Activated CD8-positive, alpha-beta memory T cell treated with anti-CD3 and anti-CD28 coated beads, Interleukin-2, amount 10 ng/mL, durations not matched to agents 7 days and 5 days (primary cell): Measurements from ENCODE around the gene COA1. TPM values are rescaled to one million over a fixed set of nuclear protein-coding genes. Genes with fewer than 3 reads are reported as not detected.
"Not testable (repeated sequence)": the region's sequence is repeated elsewhere in the genome, so short reads cannot be mapped to it uniquely, and the experiment has no call there.

ENCODE experiments used
- ATAC-seq: fragments of 150-1000 bp; cut with Tn5 transposase; one replicate; pipeline ENCODE4 v1.10.0; 2021; ENCODE audit warnings: moderate library complexity
- CTCF ChIA-PET: fragments of 350-600 bp; sonication (Branson Sonifier 250); formaldehyde crosslinking; loops from one replicate; lab custom pipeline; 2021; ENCODE audit warnings: antibody characterized with exemption; lab: Charles Lee
- DNase-seq: peaks from one replicate; pipeline ENCODE4 v3.0.0-alpha.2; 2020
- H3K27ac Mint-ChIP-seq: one replicate; pipeline ENCODE4 v1.8.0; 2021; ENCODE audit warnings: mild to moderate bottlenecking, mixed read lengths
- H3K27me3 Mint-ChIP-seq: one replicate; pipeline ENCODE4 v1.8.0; 2021; ENCODE audit warnings: mixed read lengths
- H3K36me3 Mint-ChIP-seq: one replicate; pipeline ENCODE4 v1.8.0; 2021; ENCODE audit warnings: mild to moderate bottlenecking, mixed read lengths
- H3K4me1 Mint-ChIP-seq: one replicate; pipeline ENCODE4 v1.8.0; 2021; ENCODE audit warnings: mixed read lengths
- H3K4me3 Mint-ChIP-seq: one replicate; pipeline ENCODE4 v1.8.0; 2021; ENCODE audit warnings: mild to moderate bottlenecking, moderate library complexity, mixed read lengths
- H3K9me3 Mint-ChIP-seq: one replicate; pipeline ENCODE4 v1.8.0; 2022; ENCODE audit warnings: low read depth, mixed read lengths
- total RNA-seq, 2 experiments: library from RNA; stranded (reverse); gene quantifications; one replicate each; pipeline ENCODE4 v1.2.3, GENCODE V29; 2021

Gene COA1
- total RNA-seq, 2 experiments from 2014 or later = 66.7 to 73.0 TPM

GRCh38 chr7:43691611-43692010 is 37.7 kb downstream of the COA1 start:
- ATAC-seq = no peak
- CTCF ChIA-PET = interaction anchor here (1.6 to 4.6 kb wide), 2 partner anchors 8 to 109 kb away, joined by 5 to 24 read pairs; partner anchors contain the start of gene STK17A
- H3K36me3 Mint-ChIP-seq = peaks cover 28% of the 10 kb centered on the region
- H3K27me3 Mint-ChIP-seq = no peaks in the 10 kb centered on the region
- peaks cover 17% of the 10 kb centered on the region for H3K4me1 Mint-ChIP-seq
- H3K4me3 Mint-ChIP-seq = no peak overlapping the region
- H3K27ac Mint-ChIP-seq = no peak overlapping the region
- H3K9me3 Mint-ChIP-seq = peaks cover 8% of the 10 kb centered on the region
- DNase-seq = no peak

GRCh38 chr7:43689115-43689514 is 40.2 kb downstream of the COA1 start:
- peaks cover 19% of the 10 kb centered on the region for H3K4me1 Mint-ChIP-seq
- CTCF ChIA-PET = interaction anchor here (0.6 to 2.2 kb wide), 4 partner anchors 9 to 107 kb away, joined by 3 to 13 read pairs (median 5); partner anchors contain the start of gene STK17A

GRCh38 chr7:43687866-43688265 is 41.5 kb downstream of the COA1 start:
- CTCF ChIA-PET = interaction anchor here (0.6 to 2.3 kb wide), 4 partner anchors 10 to 105 kb away, joined by 3 to 13 read pairs (median 9); partner anchors contain the start of gene STK17A
- H3K4me1 Mint-ChIP-seq = peaks cover 19% of the 10 kb centered on the region

More at GRCh38 chr7:43689115-43689514, 40.2 kb downstream of the COA1 start:
- H3K27ac Mint-ChIP-seq = no peak overlapping the region
- H3K36me3 Mint-ChIP-seq = peaks cover 37% of the 10 kb centered on the region
- H3K4me3 Mint-ChIP-seq = no peak overlapping the region
- ATAC-seq (no peak), DNase-seq (no peak)
- H3K9me3 Mint-ChIP-seq = peaks cover 8% of the 10 kb centered on the region
- no peaks in the 10 kb centered on the region for H3K27me3 Mint-ChIP-seq

GRCh38 chr7:43686991-43687390 is 42.3 kb downstream of the COA1 start:
- H3K9me3 Mint-ChIP-seq = peaks cover 8% of the 10 kb centered on the region
- CTCF ChIA-PET = interaction anchor here (0.7 to 2.3 kb wide), 4 partner anchors 11 to 155 kb away, joined by 3 to 13 read pairs (median 6); partner anchors contain the start of gene STK17A
- H3K27ac Mint-ChIP-seq = no peak overlapping the region
- H3K4me3 Mint-ChIP-seq = no peak overlapping the region
- no peak for ATAC-seq
- H3K4me1 Mint-ChIP-seq = peaks cover 23% of the 10 kb centered on the region
- H3K27me3 Mint-ChIP-seq = no peaks in the 10 kb centered on the region
- no peak for DNase-seq
- peaks cover 37% of the 10 kb centered on the region for H3K36me3 Mint-ChIP-seq

More at GRCh38 chr7:43687866-43688265, 41.5 kb downstream of the COA1 start:
- not testable (repeated sequence) for H3K9me3 Mint-ChIP-seq, H3K27ac Mint-ChIP-seq, H3K4me3 Mint-ChIP-seq, ATAC-seq, DNase-seq, H3K27me3 Mint-ChIP-seq
- peaks cover 39% of the 10 kb centered on the region for H3K36me3 Mint-ChIP-seq

GRCh38 chr7:43680736-43681135 is 48.6 kb downstream of the COA1 start:
- Mint-ChIP-seq H3K4me3 (no peak overlapping the region), H3K9me3 (no peaks in the 10 kb centered on the region), H3K27me3 (no peaks in the 10 kb centered on the region), H3K27ac (no peak overlapping the region), H3K36me3 (peaks cover 26% of the 10 kb centered on the region), H3K4me1 (peaks cover 32% of the 10 kb centered on the region)
- ATAC-seq = no peak
- no peak for DNase-seq
- CTCF ChIA-PET = interaction anchor here (1.0 kb wide), 1 partner anchor 36 kb away, joined by 3 read pairs; no protein-coding TSS in a partner anchor

GRCh38 chr7:43679210-43680068 is 49.9 kb downstream of the COA1 start:
- peaks cover 4% of the 10 kb centered on the region for H3K9me3 Mint-ChIP-seq

GRCh38 chr7:43678315-43678714 is 51.0 kb downstream of the COA1 start:
- CTCF ChIA-PET = interaction anchor here (0.7 to 1.9 kb wide), 3 partner anchors 10 to 96 kb away, joined by 3 to 7 read pairs (median 4); partner anchors contain the start of gene STK17A
- peak overlapping the region; percentile 32 for H3K27ac Mint-ChIP-seq
- DNase-seq (no peak), ATAC-seq (peak; percentile 60)
- H3K4me1 Mint-ChIP-seq = peaks cover 45% of the 10 kb centered on the region
- peak overlapping the region; percentile 12 for H3K4me3 Mint-ChIP-seq
- H3K9me3 Mint-ChIP-seq = peaks cover 7% of the 10 kb centered on the region
- no peaks in the 10 kb centered on the region for H3K27me3 Mint-ChIP-seq
- H3K36me3 Mint-ChIP-seq = peaks cover 32% of the 10 kb centered on the region

More at GRCh38 chr7:43679210-43680068, 49.9 kb downstream of the COA1 start:
- Mint-ChIP-seq H3K4me1 (peaks cover 37% of the 10 kb centered on the region), H3K27ac (peak overlapping the region; percentile 29), H3K36me3 (peaks cover 24% of the 10 kb centered on the region), H3K27me3 (no peaks in the 10 kb centered on the region), H3K4me3 (no peak overlapping the region)
- CTCF ChIA-PET = interaction anchor here (0.5 to 1.2 kb wide), 4 partner anchors 20 to 97 kb away, joined by 3 to 5 read pairs (median 3); partner anchors contain the start of gene STK17A
- ATAC-seq = peak; percentile 45
- no peak for DNase-seq

GRCh38 chr7:43677864-43678263 is 51.5 kb downstream of the COA1 start:
- Mint-ChIP-seq H3K4me3 (no peak overlapping the region), H3K36me3 (peaks cover 37% of the 10 kb centered on the region), H3K4me1 (peaks cover 48% of the 10 kb centered on the region), H3K27ac (no peak overlapping the region), H3K9me3 (peaks cover 10% of the 10 kb centered on the region), H3K27me3 (no peaks in the 10 kb centered on the region)
- ATAC-seq (peak; percentile 53), DNase-seq (no peak)
- CTCF ChIA-PET = interaction anchor here (0.7 to 1.9 kb wide), 3 partner anchors 10 to 95 kb away, joined by 3 to 7 read pairs (median 4); partner anchors contain the start of gene STK17A

- Mint-ChIP-seq H3K9me3 (peaks cover 21% of the 10 kb centered on the region), H3K4me3 (no peak overlapping the region), H3K27me3 (no peaks in the 10 kb centered on the region), H3K4me1 (peaks cover 56% of the 10 kb centered on the region), H3K36me3 (peaks cover 52% of the 10 kb centered on the region), H3K27ac (no peak overlapping the region)
- CTCF ChIA-PET = interaction anchor here (0.8 to 1.1 kb wide), 3 partner anchors 25 to 92 kb away, joined by 3 to 8 read pairs (median 3); partner anchors contain the start of gene STK17A
- ATAC-seq = no peak
- DNase-seq = no peak
Measured at GRCh38 chr7:43674559-43675436, 54.5 kb downstream of the COA1 start.

- Mint-ChIP-seq H3K9me3 (peaks cover 21% of the 10 kb centered on the region), H3K36me3 (peaks cover 56% of the 10 kb centered on the region), H3K4me1 (peaks cover 55% of the 10 kb centered on the region)
- not testable (repeated sequence) for DNase-seq, ATAC-seq, H3K27ac Mint-ChIP-seq, H3K27me3 Mint-ChIP-seq, H3K4me3 Mint-ChIP-seq
- CTCF ChIA-PET = interaction anchor here (0.8 to 1.1 kb wide), 3 partner anchors 23 to 91 kb away, joined by 3 to 8 read pairs (median 3); partner anchors contain the start of gene STK17A
Measured at GRCh38 chr7:43673243-43673976, 55.9 kb downstream of the COA1 start.

GRCh38 chr7:43671521-43671920 is 57.8 kb downstream of the COA1 start:
- no peak overlapping the region for H3K4me3 Mint-ChIP-seq
- H3K27ac Mint-ChIP-seq = peak overlapping the region; percentile 24
- H3K27me3 Mint-ChIP-seq = no peaks in the 10 kb centered on the region
- peaks cover 71% of the 10 kb centered on the region for H3K36me3 Mint-ChIP-seq
- peaks cover 56% of the 10 kb centered on the region for H3K4me1 Mint-ChIP-seq
- no peak for DNase-seq
- peaks cover 21% of the 10 kb centered on the region for H3K9me3 Mint-ChIP-seq
- CTCF ChIA-PET = no interaction called here
- no peak for ATAC-seq
